Measurements from ENCODE around the gene MIOX. TPM values are rescaled to one million over a fixed set of nuclear protein-coding genes. Genes with fewer than 3 reads are reported as not detected.

Gene MIOX
- total RNA-seq, 1 experiment from 2014 or later: 0.39 TPM

DNA sequence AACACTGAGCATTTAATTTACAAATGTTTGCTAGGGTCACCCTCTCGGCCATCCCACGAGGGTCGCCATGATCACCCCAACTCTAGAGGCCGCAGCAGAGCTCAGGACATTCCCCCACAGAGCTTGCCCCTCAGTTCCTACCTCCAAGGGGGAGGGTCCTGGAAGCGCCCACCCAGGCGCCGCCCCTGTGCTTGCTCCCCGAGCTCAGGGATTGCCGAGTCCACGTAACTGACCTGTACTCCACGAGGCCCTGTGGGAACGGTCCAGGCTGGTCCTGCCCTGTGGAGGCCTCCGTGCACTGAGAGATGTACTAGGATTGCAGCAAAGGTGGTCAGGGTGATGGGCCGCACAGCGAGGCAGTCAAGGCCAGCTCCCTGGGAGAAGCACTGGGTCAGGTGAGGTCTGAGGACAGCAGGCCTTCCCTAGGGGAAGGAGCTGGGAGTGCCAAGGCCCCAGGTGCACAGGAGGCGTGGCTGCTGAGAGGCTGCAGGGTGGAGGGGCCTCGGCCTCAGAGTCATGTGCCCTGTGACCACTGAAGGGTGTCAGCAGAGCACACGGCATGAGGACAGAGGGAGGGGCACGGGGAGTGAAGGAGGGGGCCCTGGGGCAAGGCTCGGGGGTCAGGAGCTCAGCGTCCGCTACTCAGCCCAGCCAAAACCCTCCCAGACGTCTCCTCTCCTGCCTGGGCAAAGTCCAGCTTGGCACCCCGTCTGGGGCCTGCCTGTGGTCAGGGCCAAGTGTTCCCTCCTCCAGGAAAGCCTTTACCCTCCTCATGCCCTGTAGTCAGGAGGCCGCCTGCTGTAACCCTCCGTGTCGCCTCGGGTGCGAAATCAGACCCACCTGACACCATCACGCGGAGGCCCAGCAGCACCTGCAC is 2.4 kb upstream of the MIOX start:
- Histone ChIP-seq H3K36me3 (ENCODE audit: control insufficient read depth in 1 of 2, insufficient read depth in 2 of 2, low read length in 2 of 2) (no peaks in the 10 kb centered on the region), H3K4me1 (ENCODE audit: control insufficient read depth in 1 of 2, insufficient read depth in 2 of 2, low read length in 2 of 2) (peaks cover 8 to 32% of the 10 kb centered on the region in 2 experiments; a peak in 3 of 4 replicates), H3K9ac (ENCODE audit: low read length) (no peak overlapping the region), H3K4me2 (ENCODE audit: low read length) (no peak overlapping the region), H2AFZ (ENCODE audit: low read depth, low read length, poor library complexity, severe bottlenecking) (no peak overlapping the region), H3K9me3 (ENCODE audit: control insufficient read depth in 1 of 2, insufficient read depth in 1 of 2, low read depth in 1 of 2, low read length in 2 of 2) (no peaks in the 10 kb centered on the region), H4K20me1 (ENCODE audit: insufficient read depth) (no peaks in the 10 kb centered on the region), H3K27me3 (ENCODE audit: insufficient read depth, low read length) (no peaks in the 10 kb centered on the region), H3K9me2 (ENCODE audit: insufficient read depth) (no peaks in the 10 kb centered on the region), H3K4me3 (replicated peaks in 1 of 2; ENCODE audit: low read depth in 1 of 2, low read length in 2 of 2) (no peak overlapping the region), H3K79me2 (ENCODE audit: insufficient read depth, low read length) (no peaks in the 10 kb centered on the region), H3K27ac (ENCODE audit: low read depth, low read length) (no peak overlapping the region; the same call in 1 of the 2 replicates)
- TF ChIP-seq POLR2AphosphoS5 (IDR thresholded peaks at IDR 0.05; ENCODE audit: low read depth, low read length): peak; percentile 37; the same call in 1 of the 2 replicates
- TF ChIP-seq, protein P1, sequence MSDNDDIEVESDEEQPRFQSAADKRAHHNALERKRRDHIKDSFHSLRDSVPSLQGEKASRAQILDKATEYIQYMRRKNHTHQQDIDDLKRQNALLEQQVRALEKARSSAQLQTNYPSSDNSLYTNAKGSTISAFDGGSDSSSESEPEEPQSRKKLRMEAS (IDR thresholded peaks at IDR 0.05): no peak
- CTCF ChIA-PET: interaction anchor here (0.6 to 1.6 kb wide), 4 partner anchors 14 to 247 kb away, joined by 3 to 4 read pairs (median 4); no protein-coding TSS in a partner anchor
- ATAC-seq (no peak), DNase-seq (ENCODE audit: low read depth, low spot score) (no peak)
- RAD21 ChIA-PET (ENCODE audit: low non-redundant PET in 1 of 2, low total read pairs in 2 of 2, uncharacterized antibody in 2 of 2, unreplicated experiment in 2 of 2): no interaction called here
- POLR2A ChIA-PET: no interaction called here
- BruUV-seq (replicated peaks): no TSS peak
- intact Hi-C loops (cut with micrococcal nuclease): no loop called here

DNA sequence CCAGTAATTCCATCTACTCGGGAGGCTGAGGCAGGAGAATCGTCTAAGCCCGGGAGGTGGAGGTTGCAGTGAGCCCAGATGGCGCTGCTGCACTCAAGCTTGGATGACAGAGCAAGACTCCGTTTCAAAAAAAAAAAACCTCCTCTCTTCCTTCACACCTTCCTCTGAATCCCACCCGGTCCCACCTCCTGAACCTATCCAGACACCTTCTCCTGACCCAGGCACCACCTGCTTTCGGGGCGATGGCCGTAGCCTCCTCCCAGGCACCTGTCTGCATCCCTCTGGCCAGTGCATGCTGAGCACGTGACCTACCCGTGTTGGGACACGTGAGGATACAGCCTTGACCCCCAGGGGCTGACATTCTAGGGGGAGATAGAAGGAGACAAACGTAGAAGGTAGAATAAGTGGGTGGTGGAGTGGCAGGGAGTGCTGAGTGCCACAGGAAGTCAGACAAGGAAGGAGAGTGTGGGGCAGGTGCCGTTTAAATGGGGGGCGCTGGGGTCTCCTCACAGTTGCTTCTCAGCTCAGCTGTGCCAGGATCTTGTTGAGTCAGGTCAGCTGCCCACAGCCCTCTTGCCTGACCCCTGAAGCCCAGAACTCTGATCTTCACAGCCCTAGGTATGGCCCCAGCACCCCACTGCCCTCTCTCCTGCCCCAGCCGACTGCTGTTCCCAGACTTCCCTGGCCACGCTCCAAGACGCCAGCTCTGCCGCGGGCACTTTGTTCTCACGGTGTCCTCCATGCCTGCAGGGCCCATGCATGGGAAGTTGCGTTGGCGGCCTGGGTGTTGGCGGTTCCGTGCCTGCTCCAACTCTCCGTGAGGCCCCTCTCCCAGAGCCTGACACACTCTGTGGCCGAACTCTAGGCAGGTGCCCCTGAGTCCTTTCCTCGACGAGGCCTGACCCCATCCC is 1.2 kb upstream of the MIOX start:
- Histone ChIP-seq H3K9ac (ENCODE audit: low read length) (no peak overlapping the region), H3K4me3 (replicated peaks in 1 of 2; ENCODE audit: low read depth in 1 of 2, low read length in 2 of 2) (no peak overlapping the region), H3K4me2 (ENCODE audit: low read length) (no peak overlapping the region), H3K36me3 (ENCODE audit: control insufficient read depth in 1 of 2, insufficient read depth in 2 of 2, low read length in 2 of 2) (no peaks in the 10 kb centered on the region), H3K27ac (ENCODE audit: low read depth, low read length) (no peak overlapping the region), H4K20me1 (ENCODE audit: insufficient read depth) (no peaks in the 10 kb centered on the region), H3K9me3 (ENCODE audit: control insufficient read depth in 1 of 2, insufficient read depth in 1 of 2, low read depth in 1 of 2, low read length in 2 of 2) (no peaks in the 10 kb centered on the region), H3K27me3 (ENCODE audit: insufficient read depth, low read length) (no peaks in the 10 kb centered on the region), H3K9me2 (ENCODE audit: insufficient read depth) (no peaks in the 10 kb centered on the region), H3K4me1 (ENCODE audit: control insufficient read depth in 1 of 2, insufficient read depth in 2 of 2, low read length in 2 of 2) (peaks cover 8 to 32% of the 10 kb centered on the region in 2 experiments; a peak in 3 of 4 replicates), H3K79me2 (ENCODE audit: insufficient read depth, low read length) (no peaks in the 10 kb centered on the region), H2AFZ (ENCODE audit: low read depth, low read length, poor library complexity, severe bottlenecking) (no peak overlapping the region)
- CTCF ChIA-PET: interaction anchor here (0.6 to 1.6 kb wide), 3 partner anchors 13 to 249 kb away, joined by 3 to 4 read pairs (median 4); no protein-coding TSS in a partner anchor
- no TSS peak for BruUV-seq (replicated peaks)
- intact Hi-C loops (cut with micrococcal nuclease): no loop called here
- DNase-seq (ENCODE audit: low read depth, low spot score): no peak
- POLR2A ChIA-PET: no interaction called here
- RAD21 ChIA-PET (ENCODE audit: low non-redundant PET in 1 of 2, low total read pairs in 2 of 2, uncharacterized antibody in 2 of 2, unreplicated experiment in 2 of 2): no interaction called here
- no peak for ATAC-seq
- no peak for TF ChIP-seq SP1 (IDR thresholded peaks at IDR 0.05; ENCODE audit: low read depth)
- peak; percentile 63 for TF ChIP-seq POLR2AphosphoS5 (IDR thresholded peaks at IDR 0.05; ENCODE audit: low read depth, low read length)
- TF ChIP-seq RAD21 (IDR thresholded peaks at IDR 0.05; ENCODE audit: low read depth): no peak
- TF ChIP-seq ZFX (IDR thresholded peaks at IDR 0.05): no peak
- TF ChIP-seq, protein P2, sequence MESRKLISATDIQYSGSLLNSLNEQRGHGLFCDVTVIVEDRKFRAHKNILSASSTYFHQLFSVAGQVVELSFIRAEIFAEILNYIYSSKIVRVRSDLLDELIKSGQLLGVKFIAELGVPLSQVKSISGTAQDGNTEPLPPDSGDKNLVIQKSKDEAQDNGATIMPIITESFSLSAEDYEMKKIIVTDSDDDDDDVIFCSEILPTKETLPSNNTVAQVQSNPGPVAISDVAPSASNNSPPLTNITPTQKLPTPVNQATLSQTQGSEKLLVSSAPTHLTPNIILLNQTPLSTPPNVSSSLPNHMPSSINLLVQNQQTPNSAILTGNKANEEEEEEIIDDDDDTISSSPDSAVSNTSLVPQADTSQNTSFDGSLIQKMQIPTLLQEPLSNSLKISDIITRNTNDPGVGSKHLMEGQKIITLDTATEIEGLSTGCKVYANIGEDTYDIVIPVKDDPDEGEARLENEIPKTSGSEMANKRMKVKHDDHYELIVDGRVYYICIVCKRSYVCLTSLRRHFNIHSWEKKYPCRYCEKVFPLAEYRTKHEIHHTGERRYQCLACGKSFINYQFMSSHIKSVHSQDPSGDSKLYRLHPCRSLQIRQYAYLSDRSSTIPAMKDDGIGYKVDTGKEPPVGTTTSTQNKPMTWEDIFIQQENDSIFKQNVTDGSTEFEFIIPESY (IDR thresholded peaks at IDR 0.05; ENCODE audit: extremely low read depth, insufficient replicate concordance, low read length): no peak
- no peak for TF ChIP-seq ELF1 (IDR thresholded peaks at IDR 0.05; ENCODE audit: borderline replicate concordance, low read depth)
- TF ChIP-seq EGR1 (IDR thresholded peaks at IDR 0.05; ENCODE audit: low read depth): no peak
- TF ChIP-seq ZNF274 (IDR thresholded peaks at IDR 0.05; ENCODE audit: low read depth, low read length): no peak
- no peak for TF ChIP-seq POLR2A (IDR thresholded peaks at IDR 0.05; ENCODE audit: borderline replicate concordance, extremely low read depth, insufficient read depth, insufficient read length)
- TF ChIP-seq YY1 (IDR thresholded peaks at IDR 0.05; ENCODE audit: extremely low read depth, insufficient replicate concordance, low read depth, low read length): no peak
- no peak for TF ChIP-seq CBX3 (IDR thresholded peaks at IDR 0.05; ENCODE audit: low read depth)
- TF ChIP-seq EZH2 (IDR thresholded peaks at IDR 0.05): no peak
- no peak for TF ChIP-seq JUND (IDR thresholded peaks at IDR 0.05)
- TF ChIP-seq SIN3A (IDR thresholded peaks at IDR 0.05; ENCODE audit: low read depth): no peak
- peak; percentile 94 for TF ChIP-seq TCF7L2 (IDR thresholded peaks at IDR 0.05; ENCODE audit: borderline replicate concordance, extremely low read depth, insufficient read depth, insufficient read length)
- no peak for TF ChIP-seq EZH2phosphoT487 (IDR thresholded peaks at IDR 0.05; ENCODE audit: borderline replicate concordance)
